Measurements from ENCODE around the gene NPAS3.

The NPAS3 gene

GRCh38 chr14:33691907-33692306 is 753.2 kb downstream of the NPAS3 start:
- DNase-seq = no peak

GRCh38 chr14:33692762-33693161 is 754.1 kb downstream of the NPAS3 start:
- no peak for DNase-seq

DNA sequence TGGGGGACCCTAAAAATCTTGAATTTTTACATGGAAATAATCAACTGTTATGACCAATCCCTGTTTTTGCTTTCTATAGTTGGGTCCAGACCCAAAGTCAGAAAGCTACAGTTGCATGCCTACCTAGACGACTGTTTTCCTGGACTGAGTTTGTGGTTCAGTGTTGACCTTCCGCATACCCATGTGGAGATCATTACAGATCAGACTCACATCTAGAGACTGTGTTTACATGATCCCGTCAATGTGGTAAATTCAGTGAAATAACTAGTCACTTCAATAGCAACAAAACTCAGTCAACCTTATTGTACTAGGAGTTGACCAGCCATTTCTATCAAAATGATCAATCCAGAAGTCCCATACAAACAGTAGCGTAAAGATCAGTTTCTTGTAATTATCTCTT is 754.6 kb downstream of the NPAS3 start:
- DNase-seq = no peak

DNA sequence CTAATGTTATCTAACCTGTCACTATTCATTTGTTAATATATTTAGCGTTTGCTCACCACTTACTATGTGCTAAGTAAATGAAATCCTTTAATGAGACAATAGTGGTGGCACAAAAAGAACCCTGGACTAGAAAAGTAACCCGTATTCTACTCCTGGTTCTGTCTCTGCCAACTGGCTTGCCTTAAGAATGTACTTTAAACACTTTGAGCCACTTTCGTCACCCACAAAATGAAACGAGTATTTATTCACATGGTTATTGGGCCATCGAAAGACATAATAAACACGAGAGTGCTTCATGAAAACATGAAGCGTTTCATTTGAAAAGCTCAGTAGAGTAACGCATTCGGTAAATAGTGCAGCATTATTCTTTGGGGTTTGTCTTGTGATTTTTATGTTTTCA is 757.5 kb downstream of the NPAS3 start:
- DNase-seq = no peak

GRCh38 chr14:33699300-33699983 is 760.8 kb downstream of the NPAS3 start:
- DNase-seq = no peak

- DNase-seq = no peak
These were observed 761.4 kb downstream of the NPAS3 start for GRCh38 chr14:33700052-33700451.

- DNase-seq = no peak
These were observed 763.6 kb downstream of the NPAS3 start for GRCh38 chr14:33702293-33702692.

DNA sequence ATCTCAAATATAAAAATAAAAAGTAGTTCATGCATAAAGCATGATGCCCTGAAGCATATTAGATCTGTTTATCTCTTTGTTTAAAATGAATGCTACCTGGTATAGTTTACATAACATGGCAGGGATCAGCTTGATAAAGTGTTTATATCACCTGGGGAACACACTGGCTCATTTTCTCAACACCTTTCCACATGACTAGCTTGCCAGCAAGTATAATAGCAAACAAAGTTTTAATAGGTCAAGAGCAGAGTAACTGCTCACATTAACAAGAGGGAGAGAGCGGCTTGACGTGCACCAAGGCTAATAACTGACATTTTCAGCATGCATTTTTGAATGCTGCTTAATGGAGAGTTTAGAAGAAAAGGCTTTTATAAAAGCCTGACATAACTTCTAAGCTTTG is 765.8 kb downstream of the NPAS3 start:
- no peak for DNase-seq

- DNase-seq = no peak
These were observed 766.8 kb downstream of the NPAS3 start for GRCh38 chr14:33705490-33705889.

GRCh38 chr14:33707716-33708115 is 769.0 kb downstream of the NPAS3 start:
- no peak for DNase-seq

DNA sequence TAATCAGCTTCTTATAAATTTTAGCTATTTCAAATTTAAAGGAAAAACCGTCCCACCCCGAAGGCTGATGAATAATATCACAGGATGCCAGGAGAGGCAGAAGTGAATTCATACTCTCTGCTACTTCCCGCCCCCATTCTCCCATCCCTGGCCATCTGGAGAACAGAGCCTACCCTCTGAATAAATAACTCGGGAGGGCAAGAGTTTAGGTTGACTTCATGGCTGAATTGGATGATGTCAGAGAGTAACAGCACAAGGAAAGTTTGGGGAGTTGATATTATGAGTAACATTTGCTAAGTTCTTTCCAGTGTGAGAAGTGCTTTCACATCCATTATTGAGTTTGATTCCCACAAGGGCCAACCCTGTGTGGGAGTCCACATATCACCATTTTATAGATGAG is 770.6 kb downstream of the NPAS3 start:
- DNase-seq = no peak

DNA sequence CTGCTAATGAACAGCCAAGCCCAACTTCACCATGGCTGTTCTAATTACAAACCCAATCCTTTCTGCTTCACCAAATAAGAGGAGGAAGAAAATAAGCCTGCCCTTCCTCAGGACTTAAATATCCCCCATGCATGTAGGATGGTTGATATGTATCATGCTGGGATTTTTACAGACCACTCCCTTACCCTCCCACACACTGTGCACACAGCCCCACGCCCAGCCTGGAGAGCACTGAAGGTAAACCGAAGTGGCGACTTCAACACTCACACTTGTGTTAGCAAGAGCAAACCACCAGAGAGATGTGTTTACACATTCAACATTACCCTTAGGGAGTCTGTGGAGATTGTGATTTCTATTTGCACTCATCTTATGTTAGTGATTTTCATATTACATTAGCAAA is 771.0 kb downstream of the NPAS3 start:
- no peak for DNase-seq

DNA sequence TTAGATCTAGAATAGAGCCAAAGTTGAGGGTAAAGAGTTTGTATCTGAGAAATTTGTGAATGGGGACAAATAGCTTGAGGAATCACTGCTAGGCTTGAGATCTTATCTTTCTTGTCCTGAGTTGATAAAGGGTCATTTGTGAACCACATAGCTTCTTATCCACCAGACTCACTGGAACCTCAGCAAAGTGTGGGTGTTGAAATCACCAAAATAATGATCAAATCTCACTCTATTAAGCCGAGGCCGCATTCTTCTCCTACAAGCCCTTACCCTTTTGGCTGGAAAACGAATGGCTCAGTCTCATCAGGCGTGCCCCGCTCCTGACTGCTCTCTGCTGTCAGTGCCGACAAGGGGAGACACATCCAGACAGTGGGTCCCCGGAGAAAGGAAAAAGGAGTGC is 771.6 kb downstream of the NPAS3 start:
- no peak for DNase-seq

- no peak for DNase-seq
These were observed 772.5 kb downstream of the NPAS3 start for GRCh38 chr14:33711194-33711593.

GRCh38 chr14:33711811-33712216 is 773.1 kb downstream of the NPAS3 start:
- no peak for DNase-seq

DNA sequence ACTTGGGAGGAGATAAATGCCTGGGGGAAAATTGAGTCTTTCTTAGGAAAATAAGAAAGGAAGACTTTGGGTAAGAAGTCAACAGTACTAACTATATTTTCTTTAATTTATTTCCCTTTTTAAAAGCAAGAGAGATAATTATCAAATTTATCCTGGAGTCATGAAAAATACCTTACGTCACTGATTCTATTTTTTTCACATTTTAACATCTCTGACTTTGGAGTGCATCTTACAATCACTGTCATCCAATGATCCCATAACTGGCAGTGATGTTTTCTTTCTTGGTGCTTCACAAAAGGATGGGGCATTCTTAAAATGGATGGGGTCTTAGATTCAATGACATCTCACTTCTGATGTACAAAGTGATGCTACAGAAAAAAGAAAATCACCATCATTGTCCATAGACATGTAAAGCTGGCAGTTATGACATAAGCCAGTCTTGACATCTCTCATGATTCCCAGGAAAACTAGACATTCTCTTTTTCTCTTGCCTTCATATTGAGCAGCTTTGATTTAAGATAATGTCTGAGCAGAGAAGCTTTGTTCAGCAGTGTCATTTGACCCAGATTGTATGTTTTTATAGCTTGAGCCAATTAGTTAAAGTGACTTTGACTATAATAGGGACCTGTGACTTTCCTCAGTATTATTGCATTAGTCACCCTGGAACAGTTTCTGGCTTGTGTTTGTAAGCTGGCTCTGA is 776.0 kb downstream of the NPAS3 start:
- no peak for DNase-seq

DNA sequence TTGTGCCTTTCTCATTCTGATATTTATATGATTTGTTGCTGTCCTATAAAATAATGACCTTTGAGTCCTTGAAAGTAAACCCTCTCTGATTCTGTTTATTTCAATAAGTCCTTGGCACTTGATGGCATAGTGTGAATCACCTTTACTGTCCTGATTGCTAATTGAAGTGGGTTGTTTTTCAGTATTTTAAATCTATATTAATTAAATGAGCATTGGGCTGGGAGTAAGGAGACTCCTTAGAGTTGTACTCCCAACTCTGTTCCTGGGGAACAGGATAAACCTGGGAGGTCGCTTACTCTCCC is 776.5 kb downstream of the NPAS3 start:
- DNase-seq = no peak

DNA sequence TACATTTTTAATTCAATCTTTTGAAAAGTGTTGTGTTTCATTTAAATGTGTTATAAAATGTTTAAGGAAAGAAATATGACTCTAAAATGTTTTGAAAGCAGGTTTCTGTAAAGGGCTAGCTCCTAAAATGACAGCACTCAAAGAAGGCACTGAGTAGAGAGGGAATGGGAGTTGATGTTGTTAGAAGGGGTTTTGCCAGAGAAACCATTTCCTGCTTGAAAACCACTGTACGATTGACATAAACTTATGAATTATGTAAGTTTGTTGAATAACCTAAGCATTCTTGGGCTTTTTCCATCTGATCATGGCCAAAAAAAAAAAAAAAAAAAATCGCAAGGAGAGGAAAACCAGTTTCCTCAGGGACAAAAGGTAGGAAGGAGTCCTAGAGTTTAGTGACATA is 778.2 kb downstream of the NPAS3 start:
- no peak for DNase-seq

GRCh38 chr14:33717866-33718265 is 779.2 kb downstream of the NPAS3 start:
- DNase-seq = no peak

DNA sequence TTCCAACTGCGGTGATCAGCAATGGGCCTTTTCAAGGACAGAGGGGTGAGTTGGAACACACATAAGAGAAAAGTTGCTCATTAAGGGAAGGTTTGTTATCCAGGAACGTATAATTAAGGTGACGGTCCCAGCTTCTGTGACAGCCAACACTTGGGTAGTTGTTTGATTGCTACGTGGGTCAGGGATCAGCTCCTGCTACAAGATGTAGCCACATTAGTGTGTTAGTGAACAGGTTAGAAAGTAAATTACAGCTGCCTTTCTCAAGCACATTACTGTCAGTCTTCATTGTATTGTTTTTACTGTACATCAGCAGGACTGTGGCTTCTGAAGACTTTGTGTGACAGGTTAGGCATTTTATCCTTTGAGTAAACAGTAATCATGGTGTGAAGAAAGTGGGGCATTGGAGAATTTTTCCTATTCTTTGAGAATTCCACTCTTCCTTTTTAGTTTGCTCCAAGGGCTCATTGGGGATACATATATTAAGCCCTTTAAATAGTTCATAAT is 781.7 kb downstream of the NPAS3 start:
- no peak for DNase-seq

GRCh38 chr14:33726685-33727084 is 788.0 kb downstream of the NPAS3 start:
- no peak for DNase-seq

GRCh38 chr14:33727606-33728005 is 788.9 kb downstream of the NPAS3 start:
- DNase-seq = no peak

DNA sequence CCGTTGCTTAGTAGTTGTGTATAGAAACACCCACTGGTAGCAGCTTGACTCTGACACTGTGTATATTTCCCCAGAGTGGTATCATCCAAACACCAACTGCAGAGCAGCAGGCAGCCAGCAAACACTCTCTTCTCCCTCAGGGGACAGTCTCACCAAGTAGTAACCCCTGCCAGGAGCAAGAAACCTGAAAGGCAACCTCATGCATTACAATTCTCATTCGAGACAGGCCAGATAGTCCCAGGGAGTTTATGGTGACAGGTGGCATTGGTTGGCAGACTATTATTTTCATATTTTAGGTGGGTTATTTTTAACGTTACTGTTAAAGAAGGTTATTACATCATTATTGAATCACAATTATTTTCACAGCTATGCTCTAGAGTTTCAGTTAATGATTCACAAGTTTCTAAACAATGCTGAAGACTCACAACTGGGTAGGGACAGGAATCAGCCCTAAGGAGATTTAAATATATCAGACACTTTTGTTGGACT is 789.4 kb downstream of the NPAS3 start:
- no peak for DNase-seq

DNA sequence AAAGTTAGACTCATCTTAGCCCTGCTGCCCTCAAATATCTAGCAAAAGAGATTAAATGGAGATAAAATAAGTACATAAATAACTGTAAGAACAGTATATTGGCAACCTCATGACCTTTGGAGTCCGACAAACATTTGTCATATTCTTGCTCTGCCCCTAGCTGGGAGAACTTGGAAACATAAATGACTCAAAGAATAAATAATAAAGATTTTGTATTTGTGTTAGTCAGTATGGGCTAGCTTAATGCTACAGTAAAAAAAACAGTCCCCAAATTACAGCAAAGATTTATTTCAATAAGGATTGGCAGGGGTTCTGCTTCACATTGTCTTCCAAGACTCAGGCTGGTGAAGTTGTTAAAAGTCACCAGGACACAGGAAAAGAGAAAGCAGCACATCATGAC is 791.5 kb downstream of the NPAS3 start:
- DNase-seq = no peak

GRCh38 chr14:33732175-33732574 is 793.5 kb downstream of the NPAS3 start:
- no peak for DNase-seq
